Stimulated activated CD8-positive, alpha-beta memory T cell treated with anti-CD3 and anti-CD28 coated beads, Interleukin-7, amount 100 ng/mL, for 4 hours (primary cell): ENCODE results near the gene FAM98A.
A peak's percentile ranks its signal among the peaks of the same experiment; 100 is the strongest.

Experiments used
- DNase-seq, 2 donors: peaks; one replicate each; pipeline ENCODE4 v3.0.0-alpha.2; 2020; ENCODE audit warnings: low read depth in 2 of 2

The FAM98A gene

DNA sequence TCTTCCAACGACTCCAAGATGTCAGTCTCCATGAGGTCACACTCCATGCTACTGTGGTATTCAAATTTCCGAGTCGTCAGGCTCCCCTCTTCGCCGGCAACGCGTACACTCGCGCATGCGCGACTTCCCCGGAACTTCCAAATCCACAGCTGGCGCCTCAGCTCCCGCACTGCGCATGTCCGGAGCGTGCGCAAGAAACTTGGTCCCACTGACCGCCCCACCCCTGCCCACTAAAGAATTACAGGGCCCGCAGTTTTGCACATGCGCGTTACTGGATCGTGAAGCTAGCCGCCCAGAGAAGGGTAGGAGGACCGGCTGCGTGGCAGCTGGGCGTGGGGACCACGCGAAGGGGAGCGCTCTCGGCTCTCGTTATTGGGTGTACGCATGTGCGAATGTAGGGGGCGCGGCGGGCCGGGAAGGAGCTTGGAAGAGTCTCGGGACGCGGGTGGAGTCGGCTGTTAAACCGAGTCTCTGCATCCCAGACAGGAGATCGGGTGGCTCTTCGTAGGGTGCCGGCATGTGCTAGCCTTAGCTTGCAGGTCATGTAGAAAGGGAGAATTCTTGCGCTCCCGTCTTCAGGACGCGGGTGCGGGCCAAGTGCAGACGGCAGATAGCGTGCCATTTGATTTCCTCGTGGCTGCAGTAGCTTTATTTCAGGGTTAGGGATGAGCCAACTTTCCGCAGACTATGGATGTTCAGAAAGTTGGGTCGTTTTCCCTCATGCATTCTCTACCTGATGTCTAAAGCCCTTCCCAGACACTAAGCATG lies at the start of gene FAM98A:
FAM98A (minus strand) TSS at position 125 of the 768 bp plus-strand sequence; CDS start at position 47, 78 bp downstream.
- peak; percentile 99 for DNase-seq

DNA sequence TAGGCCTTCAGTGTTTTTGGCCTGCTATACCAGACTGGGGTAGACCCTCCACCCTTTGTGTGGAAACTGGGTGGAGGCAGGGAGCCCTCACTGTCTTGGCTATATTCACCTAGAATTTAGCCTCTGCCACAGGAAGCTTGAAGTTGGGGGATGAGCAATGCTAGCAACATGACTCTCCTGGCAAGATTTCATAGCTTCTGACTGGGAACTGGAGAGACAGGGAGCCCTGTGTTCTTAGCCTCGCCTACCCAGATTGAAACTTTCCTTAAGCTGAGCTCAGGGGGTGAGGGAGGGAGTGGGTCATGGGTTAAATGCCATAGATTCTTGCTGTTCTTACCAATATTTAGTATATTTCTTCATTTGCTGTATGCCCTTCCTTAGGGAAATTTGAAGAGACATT lies 46.8 kb upstream of the FAM98A start:
- no peak for DNase-seq

DNA sequence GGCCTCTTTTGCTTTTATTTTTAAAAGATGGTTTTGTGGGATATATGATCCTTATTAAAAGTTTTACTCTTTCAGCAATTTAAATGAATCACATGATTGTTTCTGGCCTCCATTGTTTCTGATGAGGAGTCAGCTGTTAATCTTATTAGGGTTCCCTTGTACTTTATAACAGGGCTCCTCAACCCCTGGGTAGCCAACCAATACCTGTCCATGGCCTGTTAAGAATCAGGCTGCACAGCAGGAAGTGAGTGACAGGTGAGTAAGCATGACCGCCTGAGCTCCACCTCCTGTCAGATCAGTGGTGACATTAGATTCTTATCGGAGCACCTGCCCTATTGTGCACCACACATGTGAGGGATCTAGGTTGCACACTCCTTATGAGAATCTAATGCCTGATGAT lies 45.1 kb upstream of the FAM98A start:
- DNase-seq = no peak

DNA sequence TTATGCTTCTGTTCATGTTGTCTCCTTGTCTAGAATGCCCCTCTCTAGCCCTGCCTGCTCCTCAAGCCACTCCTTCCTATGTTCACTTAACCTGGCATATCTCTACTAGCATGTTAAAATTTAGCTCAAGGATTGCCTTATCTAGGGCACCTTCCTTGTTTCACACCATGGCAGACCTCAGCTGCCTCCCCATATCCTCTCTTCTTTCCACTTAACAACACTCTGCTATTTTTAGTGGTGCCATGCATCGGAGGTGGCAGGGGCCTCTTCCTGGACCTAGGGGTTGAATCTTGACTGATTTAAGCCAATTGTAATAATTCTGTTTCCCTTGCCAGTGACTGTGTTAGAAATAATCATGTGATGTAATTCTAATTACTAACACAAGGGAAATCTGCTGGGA lies 36.9 kb upstream of the FAM98A start:
- DNase-seq = no peak

DNA sequence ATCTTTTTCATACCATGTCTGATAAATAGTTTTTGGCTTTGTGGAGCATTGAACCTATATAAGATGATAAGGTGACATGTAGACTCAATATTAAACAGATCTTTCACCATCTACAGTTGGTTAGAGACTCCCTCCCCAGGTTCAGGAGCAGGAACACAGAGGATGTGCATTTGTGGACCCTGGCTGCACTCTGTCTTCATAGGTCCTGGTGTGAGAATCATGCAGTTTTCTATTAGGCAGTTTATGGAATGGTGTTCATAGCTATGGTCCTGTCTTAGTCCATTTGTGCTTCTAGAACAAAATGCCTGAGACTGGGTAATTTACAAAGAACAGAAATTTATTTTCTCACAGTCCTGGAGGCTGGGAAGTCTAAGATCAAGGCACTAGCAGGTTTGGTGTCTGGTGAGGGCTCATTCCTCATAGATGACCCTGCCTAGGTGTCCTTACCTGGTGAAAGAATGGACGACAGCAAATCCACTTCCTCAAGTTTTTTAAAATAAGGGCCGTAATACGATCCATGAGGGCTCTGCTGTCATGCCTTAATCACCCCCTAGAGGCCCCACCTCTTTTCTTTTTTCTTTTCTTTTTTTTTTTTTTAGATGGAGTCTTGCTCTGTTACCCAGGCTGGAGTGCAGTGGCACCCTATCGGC lies 35.3 kb upstream of the FAM98A start:
- no peak for DNase-seq

DNA sequence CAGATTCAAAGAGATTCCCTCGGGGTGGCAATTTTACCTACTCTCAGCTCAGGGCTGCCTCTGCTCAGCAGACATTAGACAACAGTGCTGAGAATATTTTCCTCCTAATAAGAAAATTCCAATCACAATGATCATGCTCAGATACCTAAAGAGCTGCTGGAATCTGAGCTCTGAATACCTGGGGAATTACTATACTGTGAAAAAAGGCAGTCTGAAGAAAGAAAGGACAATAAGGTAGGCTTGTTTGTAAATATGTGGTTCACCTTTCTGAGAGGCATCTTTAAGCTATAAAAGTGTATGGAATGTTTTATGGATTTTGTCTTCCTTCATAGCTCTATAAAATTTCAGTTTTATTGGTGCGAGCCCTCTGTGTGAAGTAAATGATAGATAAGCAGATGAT lies 34.2 kb upstream of the FAM98A start:
- DNase-seq = no peak

DNA sequence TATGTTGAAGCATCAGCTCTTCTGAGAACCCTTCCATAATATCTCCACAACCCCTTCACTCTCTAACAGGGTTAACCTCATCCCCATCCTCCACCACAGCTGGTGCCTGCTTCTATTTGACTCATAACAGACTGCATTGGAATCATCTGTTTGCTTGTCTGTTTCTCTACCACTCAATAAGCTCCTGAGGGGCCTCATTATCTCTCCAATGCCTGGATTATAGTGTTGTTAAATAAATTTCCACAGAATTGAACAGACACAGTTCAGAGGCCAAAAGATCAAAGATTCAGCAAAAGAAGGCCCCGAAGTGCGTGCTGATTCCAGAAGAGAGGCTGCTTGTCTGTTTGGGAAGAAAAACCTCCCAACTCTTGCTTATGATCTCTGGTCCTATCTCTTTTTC lies 33.7 kb upstream of the FAM98A start:
- DNase-seq = no peak

DNA sequence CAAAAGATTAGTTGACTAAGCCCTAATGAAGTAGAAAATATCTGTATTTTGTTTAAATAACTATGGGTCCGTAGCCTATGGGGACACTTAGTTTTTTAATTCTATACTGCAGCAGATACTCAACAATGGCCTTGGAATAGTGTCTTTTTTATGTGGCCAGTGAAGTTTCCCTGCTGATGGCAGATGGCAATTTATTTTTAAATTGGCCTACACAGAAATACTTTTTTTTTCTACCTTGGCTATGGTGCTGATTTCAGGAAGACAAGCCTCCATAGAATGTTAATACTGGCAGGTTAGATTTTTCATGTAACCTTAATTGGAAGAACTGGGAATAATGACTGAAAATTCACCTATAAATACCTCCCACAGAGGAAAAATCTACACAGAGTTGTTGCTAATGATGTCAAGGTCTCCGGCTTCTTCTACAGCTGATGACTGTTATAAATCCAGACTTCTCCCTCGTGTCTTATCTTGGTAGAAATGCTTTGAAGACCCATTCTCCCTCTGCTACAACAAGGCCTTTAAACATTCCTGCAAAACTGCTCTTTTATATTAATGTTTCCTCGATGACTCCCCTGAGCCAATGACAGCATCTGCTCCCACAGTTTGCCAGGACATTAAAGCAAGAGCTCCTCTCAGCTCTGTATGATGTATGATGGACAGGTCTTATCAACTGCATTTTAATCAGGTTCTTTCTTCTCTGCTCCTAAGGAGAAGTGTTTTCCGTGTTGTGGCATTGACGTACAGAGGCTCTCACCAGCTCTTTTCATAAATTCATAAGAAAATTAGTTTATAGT lies 29.1 kb upstream of the FAM98A start:
- no peak for DNase-seq

DNA sequence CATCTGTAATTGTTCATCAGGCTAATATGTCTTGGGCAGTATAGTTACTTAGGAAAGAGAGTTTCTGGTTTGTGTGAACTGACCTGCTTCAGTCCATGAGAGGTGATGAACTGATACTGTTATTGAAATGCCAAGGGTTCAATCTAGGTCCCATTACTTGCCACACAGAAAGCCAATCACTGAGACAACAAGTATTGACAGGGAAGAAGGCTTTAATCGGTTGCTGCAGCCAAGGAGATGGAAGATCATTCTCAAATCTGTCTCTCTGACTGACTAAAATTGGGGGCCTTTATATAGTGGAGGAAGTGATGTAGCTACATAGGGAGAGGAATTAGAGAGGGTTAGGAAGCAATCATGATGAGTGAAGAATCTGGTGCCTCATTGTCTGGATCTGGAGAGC lies 19.9 kb upstream of the FAM98A start:
- DNase-seq = no peak

DNA sequence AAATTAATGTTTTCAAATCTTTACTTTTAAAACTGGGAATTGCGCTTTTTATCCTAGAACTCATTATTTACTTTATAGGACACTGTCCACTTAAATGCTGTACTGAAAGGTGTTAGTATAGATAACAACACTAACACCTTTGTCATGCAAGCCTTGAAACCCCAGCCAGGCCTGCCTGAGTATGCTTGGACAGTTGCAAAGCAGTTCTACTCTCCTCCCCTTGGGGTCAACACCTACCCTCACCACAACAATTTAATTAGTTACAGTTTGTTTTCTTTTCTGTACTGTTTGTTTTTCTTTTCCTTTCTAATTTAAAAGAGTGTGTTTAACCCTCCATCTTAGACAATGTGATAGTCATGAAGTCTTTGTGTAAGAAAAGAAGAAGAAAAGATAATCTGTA lies 18.9 kb upstream of the FAM98A start:
- no peak for DNase-seq

DNA sequence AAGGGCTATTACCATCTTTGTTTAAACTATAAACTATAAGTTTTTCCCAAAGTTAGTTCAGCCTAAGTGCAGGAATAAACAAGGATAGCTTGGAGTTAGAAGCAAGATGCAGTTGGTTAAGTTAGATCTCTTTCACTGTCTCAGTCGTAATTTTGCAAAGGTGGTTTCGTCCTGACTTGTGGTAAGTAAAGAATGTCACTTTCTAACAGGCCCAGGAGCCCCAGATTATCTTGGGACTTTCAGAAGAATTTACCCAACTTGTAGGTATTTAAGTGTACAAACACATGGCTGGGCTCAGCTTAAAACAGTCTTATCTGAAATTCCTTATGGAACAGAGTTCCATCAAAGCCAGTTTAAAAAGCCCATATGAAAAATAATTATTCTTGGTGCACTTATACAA lies 18.3 kb upstream of the FAM98A start:
- DNase-seq = no peak

DNA sequence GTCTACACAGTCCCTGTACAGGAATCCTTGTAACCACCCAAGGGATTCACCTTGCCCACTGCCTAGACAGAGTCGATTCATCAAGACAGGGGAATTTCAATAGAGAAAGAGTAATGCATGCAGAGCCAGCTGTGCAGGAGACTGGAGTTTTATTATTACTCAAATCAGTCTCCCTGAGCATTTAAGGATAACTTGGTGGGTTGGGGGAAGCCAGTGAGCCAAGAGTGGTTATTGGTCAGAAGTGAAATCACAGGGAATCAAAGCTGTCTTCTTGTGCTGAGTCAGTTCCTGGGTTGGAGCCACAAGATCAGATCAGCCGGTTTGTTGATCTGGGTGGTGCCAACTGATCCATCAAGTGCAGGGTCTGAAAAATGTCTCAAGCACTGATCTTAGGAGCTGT lies 17.8 kb upstream of the FAM98A start:
- no peak for DNase-seq

DNA sequence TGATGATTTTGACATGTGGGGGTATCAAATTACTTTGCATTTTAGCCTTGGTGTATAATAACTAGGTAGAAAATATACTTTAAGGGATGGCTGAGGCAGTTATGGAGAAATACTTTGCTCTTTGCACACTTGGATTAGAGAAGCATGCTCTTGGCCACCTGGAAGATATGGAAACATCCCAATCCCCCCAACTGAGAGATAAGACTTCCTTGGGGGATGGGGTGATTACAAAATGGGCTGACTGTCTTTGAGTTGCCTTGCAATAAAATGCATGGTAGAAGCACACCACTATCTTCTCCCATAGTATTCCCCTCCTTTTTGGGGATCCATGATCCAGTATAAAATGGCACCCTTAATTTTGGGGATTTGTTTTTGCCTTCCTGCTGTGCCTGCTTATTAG lies 15.1 kb upstream of the FAM98A start:
- no peak for DNase-seq

DNA sequence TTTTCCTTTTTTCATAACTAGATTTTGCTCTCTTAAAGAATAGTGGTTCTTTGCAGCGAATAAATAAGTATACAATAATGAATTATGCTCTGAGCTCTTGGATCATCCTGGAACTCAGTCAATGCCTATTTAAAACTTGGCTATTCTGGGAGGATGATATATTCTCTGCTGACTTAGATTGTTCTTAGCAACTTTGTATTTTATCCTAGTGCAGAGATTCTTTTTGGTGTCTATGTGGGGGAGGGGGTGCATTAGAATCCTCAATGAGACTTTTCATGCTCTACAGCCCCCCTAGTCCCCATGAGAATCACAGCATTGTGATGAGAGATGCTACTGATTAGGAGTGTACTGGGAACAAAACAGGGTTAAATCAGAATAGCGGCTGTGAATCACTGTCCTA lies 8.8 kb upstream of the FAM98A start:
- no peak for DNase-seq

DNA sequence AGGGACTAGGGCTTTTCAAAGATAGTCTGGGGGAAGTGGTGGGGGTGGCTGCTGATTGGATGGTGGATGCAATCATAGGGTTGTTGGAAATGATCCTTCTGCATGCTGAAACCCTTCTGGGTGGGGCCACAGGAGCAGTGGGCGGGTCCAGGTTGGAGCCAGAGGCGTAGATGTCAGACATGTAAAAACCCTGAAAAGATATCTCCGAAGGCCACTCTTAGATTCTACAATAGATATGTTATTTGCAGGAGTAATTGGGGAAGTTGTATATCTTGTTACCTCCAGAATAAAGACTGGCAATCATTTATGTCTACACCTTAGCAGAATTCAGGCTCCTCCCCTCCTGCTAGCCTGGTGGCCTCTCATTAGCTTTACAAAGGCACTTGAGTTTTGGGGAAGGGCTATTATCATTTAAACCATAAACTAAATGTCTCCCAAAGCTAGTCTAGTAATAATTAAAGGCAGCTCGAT lies 8.2 kb upstream of the FAM98A start:
- DNase-seq = no peak

DNA sequence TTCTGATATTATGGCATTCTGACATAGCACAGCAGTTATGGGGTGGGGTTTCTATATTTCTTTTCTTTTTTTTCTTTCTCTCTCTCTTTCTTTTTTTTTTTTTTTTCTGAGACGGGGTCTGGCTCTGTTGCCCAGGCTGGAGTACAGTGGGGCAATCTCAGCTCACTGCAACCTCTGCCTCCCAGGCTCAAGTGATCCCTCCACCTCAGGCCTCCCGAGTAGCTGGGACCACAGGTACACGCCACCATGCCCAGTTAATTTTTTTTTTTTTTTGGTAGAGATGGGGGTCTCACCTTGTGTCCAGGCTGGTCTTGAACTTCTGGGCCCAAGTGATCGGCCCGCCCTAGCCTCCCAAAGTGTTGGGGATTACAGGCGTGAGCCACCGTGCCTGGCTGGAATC lies 7.5 kb upstream of the FAM98A start:
- no peak for DNase-seq

DNA sequence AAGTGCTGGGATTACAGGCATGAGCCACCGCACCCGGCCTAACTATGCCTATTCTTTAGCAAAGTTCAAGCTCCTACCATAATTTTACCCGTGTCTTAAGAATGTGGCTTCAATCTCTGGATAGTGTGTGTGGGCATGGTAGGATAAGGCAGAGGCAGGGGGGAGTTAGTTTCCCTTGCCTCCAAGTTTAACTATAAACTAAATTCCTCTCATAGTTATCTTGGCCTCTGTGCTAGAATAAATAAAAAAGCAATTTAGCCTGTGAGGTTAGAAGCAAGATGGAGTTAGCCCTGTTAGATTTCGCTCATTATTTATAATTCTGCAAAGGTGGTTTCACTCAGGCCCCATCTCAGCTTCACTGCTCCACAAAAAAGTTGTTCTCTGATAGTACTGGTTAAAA lies 7.0 kb upstream of the FAM98A start:
- no peak for DNase-seq

DNA sequence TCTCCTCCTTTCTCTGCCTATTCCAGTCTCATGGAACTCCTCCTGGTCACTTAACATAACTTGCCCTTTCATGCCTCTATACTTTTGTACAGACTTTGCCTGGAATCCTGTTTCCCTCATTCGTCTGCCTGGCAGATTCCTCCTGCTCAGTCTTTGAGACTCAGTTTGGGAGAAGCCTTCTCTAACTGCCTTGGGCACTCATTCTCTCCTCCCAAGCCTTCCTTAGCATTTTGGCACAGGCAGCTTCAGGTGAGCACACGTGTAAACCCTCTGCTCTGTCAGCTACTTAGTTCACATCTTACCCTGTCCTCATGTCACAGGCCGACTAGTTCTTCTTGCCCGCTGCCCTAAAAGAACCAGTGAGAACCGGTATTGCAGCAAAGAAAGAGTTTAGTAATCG lies 6.0 kb upstream of the FAM98A start:
- no peak for DNase-seq

DNA sequence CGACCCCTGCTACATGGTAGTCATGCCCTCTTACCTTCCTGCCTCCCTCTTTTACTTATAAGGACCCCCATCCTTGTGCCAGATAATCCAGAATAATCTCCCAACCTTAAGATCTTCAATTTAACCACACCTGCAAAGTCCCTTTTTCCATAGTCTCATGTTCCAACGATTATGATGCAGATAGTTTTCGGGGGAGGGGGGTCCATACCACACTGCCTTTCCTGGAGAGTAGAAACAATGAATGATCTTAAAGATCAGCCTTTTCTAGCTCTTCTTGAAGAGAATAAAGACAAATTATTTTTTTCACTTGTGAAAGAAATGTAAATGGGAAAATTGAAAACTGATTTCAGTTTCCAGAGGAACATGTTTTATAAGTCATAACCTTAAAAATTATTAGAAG lies 4.3 kb upstream of the FAM98A start:
- no peak for DNase-seq

DNA sequence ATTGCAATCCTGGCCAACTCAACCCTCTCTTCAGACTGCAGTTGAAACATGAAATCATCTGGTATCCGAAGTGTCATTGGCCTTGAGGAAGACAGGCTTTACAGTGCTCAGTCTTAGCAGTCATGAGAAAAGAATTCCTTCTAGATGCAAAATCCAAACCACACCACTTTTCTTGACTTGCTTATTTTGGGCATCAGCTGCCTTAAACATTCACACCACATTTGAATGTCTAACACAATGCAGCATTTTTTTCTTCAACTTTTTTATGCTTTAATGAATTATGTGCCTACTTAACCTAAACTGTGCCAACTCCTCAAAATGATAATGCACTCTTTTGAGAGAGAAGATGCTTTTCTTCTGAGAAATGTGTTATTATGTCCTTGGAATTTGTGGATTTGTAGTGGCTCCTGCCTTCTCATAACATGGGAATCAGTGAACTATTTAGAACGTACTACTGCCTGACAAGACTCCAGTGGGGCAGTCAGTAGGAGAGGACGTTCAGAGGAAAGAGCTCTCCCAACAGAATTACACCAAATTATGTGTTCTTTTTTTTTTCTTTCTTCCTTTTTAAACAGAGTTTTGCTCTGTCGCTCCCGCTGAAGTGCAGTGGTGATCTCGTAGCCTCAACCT lies 3.2 kb upstream of the FAM98A start:
- no peak for DNase-seq

DNA sequence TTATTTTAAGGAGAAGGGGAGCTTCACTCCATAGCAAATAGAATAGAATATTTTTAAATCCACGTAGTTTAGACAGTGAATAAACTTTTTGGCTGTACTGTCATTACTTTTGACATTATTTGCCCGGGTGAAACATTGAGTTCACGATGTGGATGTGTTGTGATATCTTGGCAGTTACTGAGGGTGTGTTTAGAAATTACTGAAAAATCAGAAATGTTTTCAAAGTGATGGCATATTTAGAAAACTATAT lies 769 bp upstream of the FAM98A start:
- no peak for DNase-seq

DNA sequence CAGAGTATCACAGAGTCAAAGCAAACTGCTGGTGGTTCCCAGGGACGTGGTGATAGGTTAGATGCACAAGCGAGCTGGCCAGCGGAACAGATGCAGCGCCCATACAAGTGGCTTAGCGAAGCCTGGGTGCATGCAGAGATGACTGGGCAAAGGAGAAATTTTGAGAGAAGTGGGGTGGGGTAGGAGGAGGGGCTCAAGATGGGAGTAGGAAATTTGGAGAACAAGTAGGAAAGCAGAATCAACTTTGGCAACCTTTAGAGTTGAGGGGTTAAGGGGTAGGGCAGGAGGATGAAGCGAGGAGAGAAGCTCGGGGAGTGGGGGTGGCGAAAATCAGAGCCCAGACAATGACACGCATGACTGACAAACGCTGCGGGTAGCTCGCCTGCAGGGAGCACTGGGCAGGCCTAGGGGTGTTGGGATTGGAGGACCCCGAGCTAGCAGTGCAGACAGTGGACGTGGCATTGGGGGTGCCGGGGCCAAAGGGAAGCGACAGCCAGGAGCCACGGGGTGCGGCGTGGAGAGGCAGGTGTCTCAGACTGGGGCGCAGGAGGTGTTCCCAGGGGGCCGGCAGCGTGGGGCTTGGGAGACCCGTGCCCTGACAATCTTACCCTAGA lies 431 bp downstream of the FAM98A start:
- DNase-seq = peak; percentile 12 to 24
